ENCODE results near the gene PAM16.

Gene PAM16

GRCh38 chr16:4383591-4384444, 32.7 kb upstream of the PAM16 start:
- no peak for DNase-seq (ENCODE audit: low spot score)

- DNase-seq (ENCODE audit: low spot score) = no peak
Observed at GRCh38 chr16:4382795-4383357, 31.8 kb upstream of the PAM16 start.

- DNase-seq (ENCODE audit: low spot score) = no peak
Observed at GRCh38 chr16:4381935-4382794, 31.0 kb upstream of the PAM16 start.

- no peak for DNase-seq (ENCODE audit: low spot score)
Observed at GRCh38 chr16:4381072-4381934, 30.2 kb upstream of the PAM16 start.

- no peak for DNase-seq (ENCODE audit: low spot score)
Observed at GRCh38 chr16:4380119-4381063, 29.3 kb upstream of the PAM16 start.

GRCh38 chr16:4378999-4379690, 28.0 kb upstream of the PAM16 start:
- DNase-seq (ENCODE audit: low spot score) = no peak

- no peak for DNase-seq (ENCODE audit: low spot score)
Observed at GRCh38 chr16:4378161-4378666, 27.1 kb upstream of the PAM16 start.

- DNase-seq (ENCODE audit: low spot score) = no peak
Observed at GRCh38 chr16:4377573-4378154, 26.5 kb upstream of the PAM16 start.

GRCh38 chr16:4376893-4377572, 25.9 kb upstream of the PAM16 start:
- no peak for DNase-seq (ENCODE audit: low spot score)

- DNase-seq (ENCODE audit: low spot score) = no peak
Observed at GRCh38 chr16:4376126-4376892, 25.2 kb upstream of the PAM16 start.

- DNase-seq (ENCODE audit: low spot score) = no peak
Observed at GRCh38 chr16:4375717-4376116, 24.6 kb upstream of the PAM16 start.

GRCh38 chr16:4373909-4374742, 23.0 kb upstream of the PAM16 start:
- DNase-seq (ENCODE audit: low spot score) = no peak

GRCh38 chr16:4373356-4373908, 22.3 kb upstream of the PAM16 start:
- DNase-seq (ENCODE audit: low spot score) = no peak

GRCh38 chr16:4372578-4373355, 21.6 kb upstream of the PAM16 start:
- peak; percentile 81 for DNase-seq (ENCODE audit: low spot score)

- DNase-seq (ENCODE audit: low spot score) = no peak
Observed at GRCh38 chr16:4372001-4372577, 21.0 kb upstream of the PAM16 start.
